IPS-18c (cell line): ENCODE data around the gene RTL10.

Source experiments
- H3K4me3 ChIP-seq: 2 replicates; pipeline ENCODE4 v1.7.0; 2013; ENCODE audit warnings: low read depth, mild to moderate bottlenecking, low read length, moderate library complexity; ENCODE audit not compliant: insufficient read depth
- H3K9me3 ChIP-seq: one replicate; pipeline ENCODE4 v1.6.1; 2013; ENCODE audit warnings: mild to moderate bottlenecking, low read length, moderate library complexity; ENCODE audit not compliant: control insufficient read depth, insufficient read depth

Gene RTL10

DNA sequence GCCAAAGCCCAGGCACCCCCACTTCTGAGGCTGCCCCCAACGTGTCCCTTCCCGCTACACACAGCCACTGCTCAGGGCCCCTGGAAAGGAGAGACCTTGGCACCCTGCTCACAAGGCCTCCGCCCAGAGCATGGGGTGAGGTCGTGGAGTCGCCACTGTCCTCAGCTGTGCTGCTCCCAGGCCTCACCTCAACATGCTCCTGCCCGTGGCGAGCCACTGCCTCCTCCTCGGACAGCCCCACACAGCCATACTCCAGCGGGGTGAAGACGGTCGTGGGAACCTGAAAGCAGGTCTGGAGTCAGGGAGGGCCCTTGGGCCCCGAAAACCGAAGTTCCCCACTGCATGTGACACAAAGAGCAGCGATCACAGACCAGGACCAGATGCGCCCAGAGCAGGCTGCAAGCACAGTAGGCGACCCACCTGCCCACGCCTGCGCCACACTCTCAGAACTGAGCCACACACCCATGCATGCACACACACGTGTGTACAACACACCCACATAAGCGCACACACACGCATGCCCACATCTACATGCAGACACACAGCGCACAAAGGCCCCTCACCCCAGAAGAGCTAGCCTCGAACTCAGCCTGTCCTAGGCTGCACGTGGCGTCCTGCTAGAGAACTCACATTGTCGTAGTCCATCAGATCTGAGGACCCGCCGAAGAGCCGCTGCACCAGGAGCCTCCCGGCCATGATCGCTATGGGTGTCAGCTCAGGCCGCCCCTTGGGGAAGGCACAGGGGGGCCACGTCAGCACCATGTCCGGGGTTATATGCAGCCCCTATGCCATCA, 25.5 kb upstream of the RTL10 start:
- Histone ChIP-seq H3K9me3 (no peaks in the 10 kb centered on the region), H3K4me3 (0 out of 2 replicates have a peak overlapping the region, but pooled peaks have one; percentile 28)

DNA sequence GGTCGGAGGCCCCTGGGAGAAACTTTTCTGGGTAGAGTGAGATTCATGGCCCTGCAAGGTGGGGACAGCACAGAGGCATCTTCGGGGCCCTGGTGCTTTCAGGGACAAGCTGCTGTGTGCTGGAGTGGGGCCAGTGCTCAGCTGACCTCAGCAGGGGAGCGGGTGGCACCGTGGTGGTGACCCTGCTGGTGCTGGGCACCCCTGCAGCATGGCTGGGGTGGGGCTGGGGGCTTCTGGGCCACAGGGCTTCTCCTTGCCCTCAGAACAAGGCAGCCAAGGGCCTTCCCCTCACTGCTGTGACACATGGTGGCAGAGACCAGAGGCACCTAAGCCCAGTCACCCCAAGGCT, 24.9 kb upstream of the RTL10 start:
- Histone ChIP-seq H3K4me3 (no peak overlapping the region), H3K9me3 (no peaks in the 10 kb centered on the region)

DNA sequence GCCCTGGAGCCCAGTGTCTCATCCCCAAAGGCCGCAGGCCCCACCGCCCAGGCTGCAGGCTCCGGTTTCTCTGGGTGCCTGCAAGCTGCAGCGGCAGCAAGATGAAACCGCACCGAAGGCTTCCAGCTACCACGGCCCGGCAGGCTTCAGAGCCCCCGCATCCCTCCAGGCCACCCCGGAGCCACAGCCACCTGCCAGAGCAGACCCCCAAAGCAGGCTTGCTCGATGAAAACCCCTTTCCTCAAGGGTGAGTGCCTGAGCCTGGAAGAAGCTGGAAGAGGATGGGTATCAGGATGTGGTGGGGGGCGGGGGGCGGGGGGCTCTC, 24.5 kb upstream of the RTL10 start:
- H3K4me3 ChIP-seq = no peak overlapping the region
- H3K9me3 ChIP-seq = no peaks in the 10 kb centered on the region

DNA sequence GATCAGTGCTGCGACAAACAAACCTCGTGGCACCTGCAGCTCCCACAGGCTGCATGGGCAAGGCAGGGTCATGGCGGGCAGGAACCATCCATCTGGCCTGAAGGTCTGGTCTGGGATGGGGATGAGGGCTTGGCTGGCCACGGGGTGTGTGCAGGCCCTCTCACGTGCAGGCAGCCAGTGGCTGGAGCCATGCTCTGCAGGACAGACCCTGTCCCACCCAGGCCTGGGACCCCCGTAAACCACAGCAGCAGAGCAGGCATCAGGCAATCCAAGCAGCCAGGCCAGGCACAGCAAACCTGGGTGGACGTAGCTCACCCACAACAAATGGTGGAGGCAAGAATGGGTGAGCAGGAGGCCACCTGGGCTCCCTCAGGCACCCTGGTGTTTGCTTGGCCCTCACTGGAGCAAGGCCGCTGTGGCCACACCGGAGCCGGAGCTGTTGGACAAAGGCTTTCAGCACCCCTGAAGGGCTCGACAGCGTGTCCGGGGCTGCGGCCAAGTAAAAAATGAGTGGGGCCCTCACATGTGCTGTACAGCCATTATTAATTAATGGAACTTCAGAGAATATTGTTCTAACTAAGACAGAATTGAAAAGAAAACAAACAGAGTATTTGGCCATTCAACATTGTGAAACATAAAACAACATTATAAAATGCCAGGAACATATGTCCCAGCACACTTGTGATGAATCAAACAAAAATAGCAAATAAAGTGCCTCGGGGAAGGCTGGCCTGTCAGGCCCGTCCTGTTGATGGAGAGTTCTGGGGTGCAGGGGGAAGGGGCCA, 24.0 kb upstream of the RTL10 start:
- Histone ChIP-seq H3K9me3 (no peaks in the 10 kb centered on the region), H3K4me3 (no peak overlapping the region)

DNA sequence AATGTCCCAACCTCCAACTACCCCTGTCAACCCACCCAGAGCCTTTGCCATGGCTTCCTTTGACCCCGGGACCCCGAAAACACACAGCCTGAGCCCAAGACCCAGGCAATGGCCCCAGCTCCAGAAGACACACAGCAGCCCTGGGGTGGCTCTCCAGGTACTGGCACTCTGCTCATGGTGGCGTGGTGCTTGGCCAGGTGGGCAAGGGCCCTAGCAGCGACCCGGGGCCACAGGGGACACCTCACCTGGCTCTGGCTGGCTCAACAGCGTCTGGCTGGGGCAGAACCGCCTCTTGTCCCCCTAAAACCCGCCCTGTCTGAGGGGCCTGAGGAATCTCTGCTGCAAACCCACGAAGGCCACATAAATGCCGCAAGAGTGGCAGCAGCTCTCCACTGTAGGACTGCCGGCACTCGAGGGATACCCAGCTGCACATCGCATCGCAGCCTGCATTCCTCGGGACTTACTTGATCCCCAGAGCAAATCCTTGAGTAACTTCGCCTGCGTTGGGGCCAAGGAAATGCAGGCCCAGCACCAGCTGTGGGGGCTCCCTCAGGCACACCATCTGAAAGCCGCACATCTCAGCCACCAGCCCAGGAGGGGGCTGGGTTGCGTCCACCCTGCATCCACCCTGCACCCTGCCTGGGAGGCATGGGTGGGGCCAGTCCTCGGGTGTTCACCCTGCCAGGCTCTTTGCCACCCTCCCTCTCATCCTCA, 23.1 kb upstream of the RTL10 start:
- no peak overlapping the region for H3K4me3 ChIP-seq

DNA sequence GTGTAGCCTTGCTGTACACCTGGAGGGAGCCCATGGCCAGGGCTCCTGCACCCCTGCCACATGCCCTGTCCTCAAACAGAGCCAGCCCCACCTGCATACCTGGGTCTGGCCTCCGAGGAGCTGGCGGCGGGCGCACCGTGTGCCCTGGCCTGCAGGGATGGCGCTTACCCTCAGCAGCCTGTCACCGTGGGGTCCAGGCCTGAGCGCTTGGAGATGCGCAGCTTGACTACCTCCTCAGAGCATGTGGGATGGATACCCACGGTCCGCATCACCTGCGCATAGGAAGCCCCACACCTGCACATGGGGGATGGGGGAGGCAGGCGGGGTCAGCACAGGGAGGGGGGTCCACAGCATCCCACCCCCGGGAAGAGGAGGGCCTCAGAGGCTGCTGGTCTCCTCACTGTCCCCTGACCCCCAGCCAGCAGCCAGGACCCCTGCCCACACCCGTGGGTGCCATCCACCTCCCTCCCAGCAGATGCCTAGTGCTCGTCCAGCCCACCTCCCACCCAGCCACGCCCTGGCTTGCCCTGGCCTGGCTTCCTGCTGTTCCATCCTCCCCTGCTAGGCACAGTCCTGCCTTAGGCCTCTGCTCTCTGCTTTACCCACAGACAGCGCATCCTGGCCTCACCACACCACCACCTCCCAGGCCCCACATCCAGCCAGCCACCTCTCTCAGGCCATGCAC, 22.4 kb upstream of the RTL10 start:
- Histone ChIP-seq H3K4me3 (no peak overlapping the region), H3K9me3 (no peaks in the 10 kb centered on the region)

More for the DNA sequence above, 23.1 kb upstream of the RTL10 start:
- no peaks in the 10 kb centered on the region for H3K9me3 ChIP-seq

DNA sequence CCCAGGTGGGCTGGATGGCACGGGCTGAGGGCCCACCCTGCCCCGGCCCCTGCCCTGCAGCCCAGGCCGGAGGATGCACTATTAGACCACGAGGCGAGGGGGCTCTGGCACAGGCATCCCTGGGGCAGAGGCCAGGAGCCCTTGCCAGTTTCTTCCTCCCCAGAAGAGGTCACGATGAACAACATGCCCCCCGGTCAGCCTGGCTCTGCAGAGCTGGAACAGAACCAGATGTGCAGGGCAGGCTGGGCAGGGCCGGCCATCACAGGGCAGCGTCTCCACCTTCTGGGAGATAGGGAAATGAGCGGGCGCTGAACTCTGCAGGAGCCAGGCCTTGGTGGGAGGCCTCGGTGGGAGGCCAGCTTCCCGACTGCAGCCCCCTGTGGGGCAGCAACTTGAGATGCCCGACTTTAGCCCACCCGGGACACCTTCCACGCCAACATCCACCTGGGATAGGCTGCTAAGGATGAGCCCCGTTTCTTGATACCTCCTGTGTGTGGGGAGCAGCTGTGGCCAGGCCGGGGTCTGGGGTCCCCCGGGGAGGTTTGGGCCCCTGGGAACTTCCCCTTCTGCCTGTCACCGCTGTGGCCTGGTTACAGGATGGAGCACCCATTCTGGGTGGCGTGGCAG, 21.8 kb upstream of the RTL10 start:
- Histone ChIP-seq H3K4me3 (no peak overlapping the region), H3K9me3 (no peaks in the 10 kb centered on the region)

DNA sequence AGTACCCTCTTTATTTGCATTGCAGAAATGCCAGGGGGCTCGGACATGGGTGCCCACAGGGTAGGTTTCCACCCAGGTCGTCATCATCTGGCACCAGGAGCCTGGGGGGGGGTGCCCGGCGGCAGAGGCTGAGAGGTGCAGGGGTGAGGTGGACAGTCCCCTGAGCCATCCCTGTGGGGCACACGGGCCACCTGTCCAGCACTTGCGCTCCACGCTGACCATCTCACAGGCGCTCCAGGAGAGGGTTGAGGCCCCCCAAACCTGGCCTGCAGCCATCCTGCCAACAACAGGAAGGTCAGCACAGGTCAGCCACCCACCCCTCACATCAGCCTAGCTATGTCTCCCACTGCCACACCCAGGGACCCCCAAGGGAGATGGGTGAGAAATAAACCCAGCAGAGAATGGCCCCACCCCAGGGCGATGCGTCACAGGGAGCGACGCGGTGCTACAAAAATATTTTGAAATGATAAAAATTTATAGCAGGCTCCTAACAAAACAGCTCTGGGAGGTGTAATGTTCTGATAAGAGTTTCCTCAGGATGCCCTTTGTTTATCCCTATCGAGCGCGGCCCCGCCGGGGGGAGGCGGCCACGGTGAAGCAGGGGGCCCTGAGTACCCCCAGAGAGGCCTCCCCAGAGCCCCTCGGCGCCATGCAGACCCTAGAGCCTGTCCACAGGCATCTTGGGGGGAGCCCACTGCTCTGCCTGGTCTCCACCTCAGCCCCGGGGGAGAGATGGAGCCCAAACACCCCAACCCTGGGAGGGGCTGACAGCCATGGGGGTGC, 21.0 kb upstream of the RTL10 start:
- Histone ChIP-seq H3K9me3 (no peaks in the 10 kb centered on the region), H3K4me3 (no peak overlapping the region)

DNA sequence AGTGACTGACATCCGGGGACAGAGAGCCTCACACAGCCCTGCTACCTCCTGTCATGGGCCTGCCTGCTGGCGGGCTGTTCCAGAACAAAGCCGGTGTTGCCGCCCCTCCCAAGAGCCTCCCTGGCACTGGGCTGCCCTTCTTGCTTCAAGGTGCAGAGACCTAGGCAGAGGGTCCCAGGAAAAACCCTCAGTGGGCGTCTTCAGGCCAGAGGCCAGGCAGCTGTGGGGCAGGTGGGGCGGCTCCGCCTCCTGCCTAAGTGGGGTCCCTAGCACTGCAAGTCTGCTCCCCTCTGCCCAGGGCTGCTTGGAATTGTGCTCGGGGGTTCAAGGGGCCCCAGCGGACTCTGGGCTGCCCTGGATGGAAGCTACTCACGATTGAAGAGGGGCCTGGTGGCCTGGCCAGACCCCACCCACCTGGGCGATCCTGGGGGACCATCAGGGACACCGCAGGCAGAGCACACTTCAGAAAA, 20.4 kb upstream of the RTL10 start:
- no peak overlapping the region for H3K4me3 ChIP-seq

DNA sequence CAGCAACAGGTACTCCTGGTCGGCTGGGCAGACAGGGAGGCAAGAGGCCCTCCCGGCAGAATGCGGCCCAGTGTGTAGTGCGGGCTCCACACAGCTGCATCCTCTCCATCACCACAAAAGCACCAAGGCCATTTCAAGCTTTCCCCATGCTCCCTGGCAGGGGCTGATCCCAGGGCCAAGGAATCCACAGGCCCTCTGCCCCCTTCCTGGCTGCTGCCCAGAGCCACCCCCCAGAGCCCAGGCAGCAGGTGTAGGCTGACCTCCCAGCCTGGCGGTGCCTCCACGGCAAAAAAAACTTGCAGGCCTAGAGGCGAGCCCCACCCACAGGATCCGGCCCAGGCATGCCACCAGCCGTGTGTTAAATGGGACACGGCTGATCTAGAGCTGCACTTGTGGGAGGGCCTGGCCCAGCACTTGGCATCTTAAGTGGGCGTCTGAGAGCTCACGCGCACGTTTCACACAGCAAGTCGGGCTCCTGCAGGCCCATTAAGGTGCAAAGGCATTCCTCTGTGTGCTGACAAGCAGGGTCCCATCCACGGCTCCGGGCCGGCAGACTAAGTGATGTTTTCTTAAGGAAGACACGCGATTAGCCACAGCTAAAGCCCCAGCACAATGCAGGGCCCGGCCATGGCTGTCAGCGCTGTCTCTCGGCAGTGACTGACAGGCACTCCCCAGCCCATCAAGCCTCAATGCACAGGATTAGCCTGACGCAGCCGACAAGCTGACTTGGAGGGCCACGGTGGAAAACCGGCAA, 19.8 kb upstream of the RTL10 start:
- Histone ChIP-seq H3K9me3 (no peaks in the 10 kb centered on the region), H3K4me3 (no peak overlapping the region)

More for the DNA sequence above, 20.4 kb upstream of the RTL10 start:
- no peaks in the 10 kb centered on the region for H3K9me3 ChIP-seq

DNA sequence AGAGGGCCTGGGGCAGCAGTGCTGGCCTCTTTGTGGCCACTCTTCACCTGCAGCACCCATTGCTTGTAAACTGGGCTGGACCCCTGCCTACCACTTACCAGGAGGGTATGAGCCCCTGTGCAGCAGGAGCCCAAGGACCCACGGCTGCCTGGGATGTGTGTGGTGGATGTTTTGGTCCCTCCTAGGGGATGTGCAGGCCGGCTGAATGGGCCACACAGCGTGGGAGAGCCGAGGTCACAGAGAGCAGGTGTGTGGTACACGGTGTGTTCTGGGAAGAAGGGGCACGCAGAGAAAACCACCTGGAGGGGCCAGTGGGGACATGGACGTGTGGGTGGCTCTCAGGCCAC, 19.3 kb upstream of the RTL10 start:
- no peak overlapping the region for H3K4me3 ChIP-seq
- H3K9me3 ChIP-seq = no peaks in the 10 kb centered on the region

DNA sequence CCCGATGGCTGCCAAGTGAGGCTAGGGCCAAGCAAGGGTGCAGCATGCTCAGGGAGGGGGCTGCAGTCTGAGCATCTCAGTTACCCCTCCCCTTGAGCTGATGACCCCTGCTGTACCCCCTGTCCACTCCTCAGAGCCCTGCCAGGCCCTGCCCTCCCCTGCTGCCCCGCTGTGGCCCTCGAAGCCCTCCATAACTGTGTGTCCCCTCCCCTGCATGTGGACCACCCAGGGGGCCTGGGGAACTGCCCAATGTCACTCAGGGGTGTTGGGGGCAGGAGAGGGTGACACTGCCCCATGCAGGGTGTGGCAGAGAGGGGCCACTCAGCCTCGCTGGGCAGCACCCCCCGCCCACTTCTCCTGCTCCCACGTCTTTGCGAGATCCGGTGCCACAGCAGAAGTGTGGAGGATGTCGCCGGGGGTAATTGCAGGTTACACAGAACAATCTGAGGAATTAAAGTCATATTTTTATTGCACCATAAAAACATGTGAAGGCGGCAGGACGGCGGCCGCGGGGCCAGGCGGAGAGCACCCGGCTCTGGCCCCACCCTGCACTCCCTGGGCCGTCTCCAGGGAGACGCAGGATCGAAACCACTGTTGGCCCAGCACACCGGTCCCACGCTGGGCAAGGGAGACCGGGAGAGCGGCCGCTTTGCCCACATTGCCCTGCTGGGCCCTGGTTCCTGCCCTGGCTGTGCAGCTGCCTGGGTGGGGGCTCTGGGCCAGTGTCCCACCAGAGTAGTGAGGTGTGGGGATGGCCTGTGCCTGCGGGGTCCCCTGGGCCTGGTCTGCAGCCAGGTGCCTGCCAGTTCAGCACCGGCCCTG, 18.7 kb upstream of the RTL10 start:
- no peak overlapping the region for H3K4me3 ChIP-seq
- H3K9me3 ChIP-seq = no peaks in the 10 kb centered on the region

DNA sequence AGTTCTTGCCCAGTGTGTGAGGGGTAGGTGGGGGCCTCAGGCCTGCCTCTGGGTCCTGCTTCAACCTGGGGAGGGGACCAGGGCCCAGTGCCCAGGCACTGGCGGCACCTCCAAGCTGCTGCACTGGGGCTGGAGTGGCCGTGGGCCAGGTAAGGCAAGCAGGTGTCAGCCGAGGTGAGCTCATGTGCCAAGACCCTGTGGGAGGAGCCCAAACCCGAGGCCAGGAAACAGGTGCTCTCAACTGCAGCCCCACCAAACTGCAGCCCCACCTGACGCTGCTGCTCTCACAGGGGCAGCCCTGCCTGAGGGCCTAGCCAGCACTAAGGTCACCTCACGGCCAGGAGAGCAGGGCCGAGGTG, 18.1 kb upstream of the RTL10 start:
- no peaks in the 10 kb centered on the region for H3K9me3 ChIP-seq
- no peak overlapping the region for H3K4me3 ChIP-seq

DNA sequence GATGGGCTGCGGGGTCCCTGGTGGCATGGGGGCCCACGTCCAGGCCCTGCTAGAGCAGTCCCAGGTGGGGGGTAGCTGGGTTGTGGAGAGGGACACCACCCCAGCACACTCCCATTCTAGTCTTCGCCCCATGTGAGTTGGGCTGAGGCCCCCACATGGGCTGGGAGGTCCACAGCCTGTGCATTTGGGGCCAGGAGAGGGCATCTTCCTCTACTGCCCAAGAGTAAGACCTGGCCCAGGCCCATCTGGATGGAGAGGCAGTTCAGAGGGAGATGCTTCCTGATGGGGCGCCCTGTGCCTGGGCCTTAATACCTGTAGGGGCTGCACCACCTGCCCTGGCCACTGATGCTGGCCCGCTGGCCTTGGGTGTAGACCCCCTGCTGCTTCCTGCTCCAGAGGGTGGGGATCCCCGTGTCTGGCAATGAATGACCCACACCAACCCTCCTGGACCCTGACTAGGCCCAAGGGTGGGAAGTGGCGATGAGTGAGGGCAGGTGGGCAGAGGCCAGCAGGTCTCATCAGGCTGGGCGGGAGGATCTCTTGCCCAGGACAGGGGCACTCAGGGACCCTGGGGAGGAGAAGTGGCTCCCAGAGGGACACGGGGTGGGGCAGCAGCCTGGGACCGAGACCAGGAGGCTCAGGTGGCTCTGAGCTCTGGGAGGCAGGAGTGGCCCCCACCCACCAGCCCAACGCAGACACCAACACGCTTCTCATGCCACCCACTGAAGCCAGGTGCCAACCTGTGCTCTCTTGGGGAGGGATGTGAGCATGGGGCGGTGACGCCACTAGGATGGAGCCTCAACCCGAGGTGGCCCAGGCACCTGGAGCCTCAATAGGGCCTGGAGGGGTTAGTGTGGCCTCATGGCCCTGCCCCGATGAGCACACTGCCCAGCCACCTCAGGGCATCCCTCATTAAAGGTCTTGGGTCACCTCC, 17.4 kb upstream of the RTL10 start:
- no peak overlapping the region for H3K4me3 ChIP-seq

More for the DNA sequence above, 17.4 kb upstream of the RTL10 start:
- no peaks in the 10 kb centered on the region for H3K9me3 ChIP-seq
